ENCODE data around the gene SLC4A1AP. TPM values are rescaled to one million over a fixed set of nuclear protein-coding genes. Genes with fewer than 3 reads are reported as not detected.

The SLC4A1AP gene
- total RNA-seq, 1 experiment from 2014 or later = 29.1 TPM

DNA sequence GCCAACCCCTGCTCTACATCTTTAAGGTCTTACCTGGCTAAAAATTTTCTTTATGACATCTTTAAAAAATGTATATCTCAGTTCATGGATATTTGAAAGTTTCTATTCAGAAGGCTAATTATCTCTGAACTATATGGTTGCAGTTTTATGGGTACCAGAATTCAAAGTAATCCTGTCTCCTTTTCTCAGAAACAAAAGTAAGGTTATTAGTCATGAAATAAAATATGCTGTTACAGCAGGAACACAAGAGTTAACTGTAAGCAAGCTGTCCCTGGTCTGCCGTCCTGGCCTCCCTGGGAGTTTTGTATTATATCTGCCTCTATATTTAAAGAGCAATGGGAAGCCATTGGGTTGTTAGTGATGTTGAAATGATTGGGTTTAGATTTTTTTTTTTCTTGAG lies 34.0 kb downstream of the SLC4A1AP start:
- CTCF ChIA-PET = no interaction called here
- no peak for ATAC-seq

DNA sequence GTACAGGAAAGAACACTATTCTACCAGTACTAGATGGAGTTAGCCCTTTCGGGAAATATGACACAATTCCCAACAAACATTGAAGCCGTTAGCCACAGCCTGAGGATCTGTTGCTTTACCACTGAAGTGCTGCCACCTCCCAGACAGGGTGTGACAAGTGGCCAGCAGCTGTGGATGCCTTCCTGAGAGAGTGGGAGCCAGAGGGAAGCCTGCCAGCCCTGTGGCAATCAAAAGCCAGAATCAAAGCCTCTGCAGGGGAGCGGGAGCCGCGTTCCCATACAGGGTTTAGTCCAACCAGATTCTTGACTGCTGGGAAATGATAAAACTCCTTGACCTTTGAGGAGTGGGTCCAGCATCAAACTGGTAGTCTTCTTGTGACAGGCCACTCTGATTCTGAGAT lies 38.0 kb downstream of the SLC4A1AP start:
- Histone ChIP-seq H3K9ac (ENCODE audit: low read length) (no peak overlapping the region), H3K36me3 (ENCODE audit: low read depth, low read length) (no peaks in the 10 kb centered on the region), H3K27ac (ENCODE audit: low read length) (no peak overlapping the region), H3F3A (ENCODE audit: low read length, unreplicated experiment) (peaks cover 5% of the 10 kb centered on the region), H3K4me1 (ENCODE audit: insufficient read depth, low read length) (peaks cover 25% of the 10 kb centered on the region), H3K79me2 (ENCODE audit: low read length) (no peaks in the 10 kb centered on the region), H2AFZ (ENCODE audit: low read length) (no peak overlapping the region), H3K27me3 (ENCODE audit: low read length) (no peaks in the 10 kb centered on the region), H3K4me2 (ENCODE audit: low read length) (no peak overlapping the region), H4K20me1 (ENCODE audit: low read length) (no peaks in the 10 kb centered on the region), H3K9me2 (replicated peaks; ENCODE audit: low read length) (no peaks in the 10 kb centered on the region), H3K9me3 (ENCODE audit: low read length) (no peaks in the 10 kb centered on the region), H3K4me3 (ENCODE audit: low read length) (no peak overlapping the region)
- BruUV-seq (replicated peaks) = no TSS peak
- DNase-seq (no peak), ATAC-seq (no peak)
- TF ChIP-seq, protein P1, sequence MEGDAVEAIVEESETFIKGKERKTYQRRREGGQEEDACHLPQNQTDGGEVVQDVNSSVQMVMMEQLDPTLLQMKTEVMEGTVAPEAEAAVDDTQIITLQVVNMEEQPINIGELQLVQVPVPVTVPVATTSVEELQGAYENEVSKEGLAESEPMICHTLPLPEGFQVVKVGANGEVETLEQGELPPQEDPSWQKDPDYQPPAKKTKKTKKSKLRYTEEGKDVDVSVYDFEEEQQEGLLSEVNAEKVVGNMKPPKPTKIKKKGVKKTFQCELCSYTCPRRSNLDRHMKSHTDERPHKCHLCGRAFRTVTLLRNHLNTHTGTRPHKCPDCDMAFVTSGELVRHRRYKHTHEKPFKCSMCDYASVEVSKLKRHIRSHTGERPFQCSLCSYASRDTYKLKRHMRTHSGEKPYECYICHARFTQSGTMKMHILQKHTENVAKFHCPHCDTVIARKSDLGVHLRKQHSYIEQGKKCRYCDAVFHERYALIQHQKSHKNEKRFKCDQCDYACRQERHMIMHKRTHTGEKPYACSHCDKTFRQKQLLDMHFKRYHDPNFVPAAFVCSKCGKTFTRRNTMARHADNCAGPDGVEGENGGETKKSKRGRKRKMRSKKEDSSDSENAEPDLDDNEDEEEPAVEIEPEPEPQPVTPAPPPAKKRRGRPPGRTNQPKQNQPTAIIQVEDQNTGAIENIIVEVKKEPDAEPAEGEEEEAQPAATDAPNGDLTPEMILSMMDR (conservative IDR thresholded peaks at IDR 0.05; ENCODE audit: low read depth, low read length) = no peak
- TF ChIP-seq EZH2 (IDR thresholded peaks at IDR 0.05; ENCODE audit: low read length, unreplicated experiment) (no peak), EZH2phosphoT487 (IDR thresholded peaks at IDR 0.05; ENCODE audit: borderline replicate concordance, low read length) (no peak)
- intact Hi-C loops (cut with micrococcal nuclease) = loop anchor here (10.0 kb wide), 3 partner anchors 73 to 863 kb away; partner anchors contain the start of gene MRPL33
- CTCF ChIA-PET = no interaction called here
- POLR2A ChIA-PET (ENCODE audit: unreplicated experiment) = interaction anchor here (0.6 kb wide), 1 partner anchor 254 kb away, joined by 3 read pairs; no protein-coding TSS in a partner anchor

More for the DNA sequence above, 34.0 kb downstream of the SLC4A1AP start:
- H3K4me2 ChIP-seq (ENCODE audit: low read length) = no peak overlapping the region
- no TSS peak for BruUV-seq (replicated peaks)
- H3F3A ChIP-seq (ENCODE audit: low read length, unreplicated experiment) = no peaks in the 10 kb centered on the region
- intact Hi-C loops (cut with micrococcal nuclease) = no loop called here
- no peaks in the 10 kb centered on the region for H3K9me3 ChIP-seq (ENCODE audit: low read length)
- no peaks in the 10 kb centered on the region for H3K27me3 ChIP-seq (ENCODE audit: low read length)
- POLR2A ChIA-PET (ENCODE audit: unreplicated experiment) = no interaction called here
- TF ChIP-seq EZH2 (IDR thresholded peaks at IDR 0.05; ENCODE audit: low read length, unreplicated experiment) (no peak), EZH2phosphoT487 (IDR thresholded peaks at IDR 0.05; ENCODE audit: borderline replicate concordance, low read length) (no peak)
- TF ChIP-seq, protein P1 (conservative IDR thresholded peaks at IDR 0.05; ENCODE audit: low read depth, low read length) = no peak
- no peaks in the 10 kb centered on the region for H4K20me1 ChIP-seq (ENCODE audit: low read length)
- no peak overlapping the region for H3K4me3 ChIP-seq (ENCODE audit: low read length)
- DNase-seq = no peak
- peaks cover 3% of the 10 kb centered on the region; the same call in 1 of the 2 replicates for H3K36me3 ChIP-seq (ENCODE audit: low read depth, low read length)
- H2AFZ ChIP-seq (ENCODE audit: low read length) = no peak overlapping the region
- H3K9me2 ChIP-seq (replicated peaks; ENCODE audit: low read length) = no peaks in the 10 kb centered on the region
- no peaks in the 10 kb centered on the region for H3K4me1 ChIP-seq (ENCODE audit: insufficient read depth, low read length)
- no peaks in the 10 kb centered on the region for H3K79me2 ChIP-seq (ENCODE audit: low read length)
- H3K9ac ChIP-seq (ENCODE audit: low read length) = no peak overlapping the region
- H3K27ac ChIP-seq (ENCODE audit: low read length) = no peak overlapping the region

DNA sequence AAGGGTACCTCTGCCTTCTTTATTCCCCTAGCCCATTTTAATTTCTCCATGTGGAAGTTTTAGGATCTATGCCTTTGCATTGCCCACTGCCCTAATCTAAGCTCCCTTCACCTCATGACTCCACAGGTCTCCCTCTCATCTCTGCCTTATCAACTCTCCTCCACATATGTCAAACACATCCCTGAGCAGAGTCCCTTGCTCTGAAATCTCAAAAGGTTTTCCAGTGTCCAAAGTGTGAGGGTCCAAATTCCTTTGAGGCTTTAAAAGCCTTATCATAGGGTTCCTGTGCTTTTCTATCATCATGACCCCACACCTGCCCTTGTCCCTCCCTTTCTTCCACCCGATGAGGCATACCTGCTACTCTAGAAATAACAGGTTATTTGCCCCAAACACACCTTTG lies 38.6 kb downstream of the SLC4A1AP start:
- ATAC-seq = no peak
- Histone ChIP-seq H2AFZ (ENCODE audit: low read length) (no peak overlapping the region), H3K4me2 (ENCODE audit: low read length) (no peak overlapping the region), H3K9me2 (replicated peaks; ENCODE audit: low read length) (no peaks in the 10 kb centered on the region), H3F3A (ENCODE audit: low read length, unreplicated experiment) (peaks cover 5% of the 10 kb centered on the region), H3K79me2 (ENCODE audit: low read length) (no peaks in the 10 kb centered on the region), H4K20me1 (ENCODE audit: low read length) (no peaks in the 10 kb centered on the region), H3K27ac (ENCODE audit: low read length) (no peak overlapping the region), H3K36me3 (ENCODE audit: low read depth, low read length) (no peaks in the 10 kb centered on the region), H3K9me3 (ENCODE audit: low read length) (no peaks in the 10 kb centered on the region), H3K9ac (ENCODE audit: low read length) (no peak overlapping the region), H3K4me3 (ENCODE audit: low read length) (no peak overlapping the region), H3K27me3 (ENCODE audit: low read length) (no peaks in the 10 kb centered on the region), H3K4me1 (ENCODE audit: insufficient read depth, low read length) (peaks cover 30% of the 10 kb centered on the region)
- intact Hi-C loops (cut with micrococcal nuclease) = loop anchor here (10.0 kb wide), 3 partner anchors 72 to 862 kb away; partner anchors contain the start of gene MRPL33
- DNase-seq = no peak
- POLR2A ChIA-PET (ENCODE audit: unreplicated experiment) = interaction anchor here (0.6 kb wide), 1 partner anchor 253 kb away, joined by 3 read pairs; no protein-coding TSS in a partner anchor
- CTCF ChIA-PET = no interaction called here
- no TSS peak for BruUV-seq (replicated peaks)
- TF ChIP-seq EZH2phosphoT487 (IDR thresholded peaks at IDR 0.05; ENCODE audit: borderline replicate concordance, low read length) (no peak), EZH2 (IDR thresholded peaks at IDR 0.05; ENCODE audit: low read length, unreplicated experiment) (no peak)
- TF ChIP-seq, protein P1 (conservative IDR thresholded peaks at IDR 0.05; ENCODE audit: low read depth, low read length) = no peak
